ENCODE measurements around the gene CXCL6. TPM values are rescaled to one million over a fixed set of nuclear protein-coding genes. Genes with fewer than 3 reads are reported as not detected.

The CXCL6 gene
- total RNA-seq, 4 donors from 2014 or later = 1.8 to 15.8 (median 3.1) TPM; not detected in 1

GRCh38 chr4:73870260-73870659 lies 33.8 kb downstream of the CXCL6 start:
- no peak for TF ChIP-seq CTCF (IDR thresholded peaks at IDR 0.05)
- ATAC-seq (ENCODE audit: low FRiP score) = no peak
- DNase-seq (ENCODE audit: low spot score) = no peak

- no peak for DNase-seq (ENCODE audit: low spot score)
- no peak for TF ChIP-seq CTCF (IDR thresholded peaks at IDR 0.05)
- no peak for ATAC-seq (ENCODE audit: low FRiP score)
Measured at GRCh38 chr4:73870768-73871167, 34.3 kb downstream of the CXCL6 start.

GRCh38 chr4:73871511-73872310 lies 35.2 kb downstream of the CXCL6 start:
- no peak for TF ChIP-seq CTCF (IDR thresholded peaks at IDR 0.05)
- no peak for ATAC-seq (ENCODE audit: low FRiP score)
- DNase-seq (ENCODE audit: low spot score) = no peak

GRCh38 chr4:73872316-73873108 lies 36.0 kb downstream of the CXCL6 start:
- no peak for TF ChIP-seq CTCF (IDR thresholded peaks at IDR 0.05)
- DNase-seq (ENCODE audit: low spot score) (no peak), ATAC-seq (ENCODE audit: low FRiP score) (no peak)

- ATAC-seq (ENCODE audit: low FRiP score) (no peak), DNase-seq (ENCODE audit: low spot score) (no peak)
- TF ChIP-seq CTCF (IDR thresholded peaks at IDR 0.05) = no peak
Measured at GRCh38 chr4:73874386-73874785, 37.9 kb downstream of the CXCL6 start.

GRCh38 chr4:73875401-73875800 lies 38.9 kb downstream of the CXCL6 start:
- TF ChIP-seq CTCF (IDR thresholded peaks at IDR 0.05) = no peak
- ATAC-seq (ENCODE audit: low FRiP score) = no peak
- DNase-seq (ENCODE audit: low spot score) = no peak
